ENCODE measurements around the gene TRAF6. TPM values are rescaled to one million over a fixed set of nuclear protein-coding genes. Genes with fewer than 3 reads are reported as not detected.
A peak's percentile ranks its signal among the peaks of the same experiment; 100 is the strongest.

TRAF6 gene
- polyA plus RNA-seq, 1 donor (not counting 4 experiments of a cell fraction or from before 2014, with no cell fraction given) = 15.1 TPM

DNA sequence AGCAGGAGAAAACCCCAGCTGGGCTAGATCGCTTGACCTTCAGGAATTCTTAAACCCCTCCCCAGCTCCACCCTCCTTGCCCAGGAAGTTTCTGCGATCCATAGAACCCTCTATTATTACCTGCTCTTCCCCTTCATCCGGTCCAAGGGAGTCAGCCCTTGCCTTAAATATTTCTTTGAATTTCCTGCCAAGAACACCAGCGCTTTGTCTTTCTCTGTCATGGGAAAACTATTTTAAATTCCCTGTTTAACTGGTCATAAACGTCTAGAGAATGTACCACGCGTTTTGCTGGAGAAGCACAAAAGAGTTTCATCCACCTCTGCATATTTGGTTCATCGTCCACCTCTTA lies 496 bp upstream of the TRAF6 start:
- DNase-seq (ENCODE audit: low read depth, low spot score) = no peak
- peak overlapping the region; percentile 91 for H3K27ac ChIP-seq (ENCODE audit: control insufficient read depth, insufficient read depth, low read length)

DNA sequence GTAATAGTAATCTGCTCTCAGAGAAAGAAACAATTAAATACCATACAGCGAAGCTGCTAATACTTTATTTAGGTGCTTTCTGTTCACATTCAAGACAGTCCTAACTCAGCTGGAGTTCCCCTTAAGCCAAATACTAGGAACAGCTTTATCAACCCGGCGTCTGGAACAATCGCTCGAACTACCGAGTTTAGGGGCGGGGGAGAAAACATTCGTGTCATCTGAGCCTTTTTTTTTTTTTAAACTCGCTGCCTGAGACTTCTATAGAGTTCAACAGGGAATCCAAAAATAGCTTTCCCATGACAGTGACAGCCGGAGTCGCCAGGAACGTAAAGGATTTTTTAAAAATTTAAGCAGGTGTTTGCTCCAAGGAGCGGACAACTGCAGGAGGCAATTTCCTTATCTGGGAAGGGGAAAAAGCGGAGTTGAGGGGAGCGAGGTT lies 852 bp downstream of the TRAF6 start:
- peak overlapping the region; percentile 99 for H2AFZ ChIP-seq (ENCODE audit: control insufficient read depth, low read length)
- FAIRE-seq = no peak

More for the DNA sequence above, 496 bp upstream of the TRAF6 start:
- TF ChIP-seq, protein P1, sequence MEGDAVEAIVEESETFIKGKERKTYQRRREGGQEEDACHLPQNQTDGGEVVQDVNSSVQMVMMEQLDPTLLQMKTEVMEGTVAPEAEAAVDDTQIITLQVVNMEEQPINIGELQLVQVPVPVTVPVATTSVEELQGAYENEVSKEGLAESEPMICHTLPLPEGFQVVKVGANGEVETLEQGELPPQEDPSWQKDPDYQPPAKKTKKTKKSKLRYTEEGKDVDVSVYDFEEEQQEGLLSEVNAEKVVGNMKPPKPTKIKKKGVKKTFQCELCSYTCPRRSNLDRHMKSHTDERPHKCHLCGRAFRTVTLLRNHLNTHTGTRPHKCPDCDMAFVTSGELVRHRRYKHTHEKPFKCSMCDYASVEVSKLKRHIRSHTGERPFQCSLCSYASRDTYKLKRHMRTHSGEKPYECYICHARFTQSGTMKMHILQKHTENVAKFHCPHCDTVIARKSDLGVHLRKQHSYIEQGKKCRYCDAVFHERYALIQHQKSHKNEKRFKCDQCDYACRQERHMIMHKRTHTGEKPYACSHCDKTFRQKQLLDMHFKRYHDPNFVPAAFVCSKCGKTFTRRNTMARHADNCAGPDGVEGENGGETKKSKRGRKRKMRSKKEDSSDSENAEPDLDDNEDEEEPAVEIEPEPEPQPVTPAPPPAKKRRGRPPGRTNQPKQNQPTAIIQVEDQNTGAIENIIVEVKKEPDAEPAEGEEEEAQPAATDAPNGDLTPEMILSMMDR (optimal IDR thresholded peaks at IDR 0.05 in 1 of 3, IDR thresholded peaks at IDR 0.05 in 1 of 3, conservative IDR thresholded peaks at IDR 0.05 in 1 of 3; ENCODE audit: extremely low read depth in 1 of 3, insufficient read depth in 2 of 3, low read length in 3 of 3) = no peak
- no peak for TF ChIP-seq EZH2 (IDR thresholded peaks at IDR 0.05; ENCODE audit: low read length)
- no peaks in the 10 kb centered on the region for H3K9me1 ChIP-seq (ENCODE audit: control insufficient read depth, extremely low read depth, insufficient read depth, low read length)
- H3K9ac ChIP-seq (ENCODE audit: control insufficient read depth, extremely low read depth, insufficient read depth, low read length) = peak overlapping the region; percentile 95
- H3K36me3 ChIP-seq (ENCODE audit: control insufficient read depth in 2 of 2, extremely low read depth in 1 of 2, insufficient read depth in 2 of 2, low read length in 2 of 2) = no peaks in the 10 kb centered on the region
- H3K4me1 ChIP-seq (ENCODE audit: control insufficient read depth, extremely low read depth, insufficient read depth, low read length) = peaks cover 15% of the 10 kb centered on the region
- H3K79me2 ChIP-seq (ENCODE audit: control insufficient read depth, insufficient read depth, low read length) = peaks cover 37% of the 10 kb centered on the region
- peak overlapping the region; percentile 75 for H3K4me2 ChIP-seq (ENCODE audit: control insufficient read depth, extremely low read depth, insufficient read depth, low read depth, low read length)
- no peaks in the 10 kb centered on the region for H4K20me1 ChIP-seq (ENCODE audit: control insufficient read depth, extremely low read depth, insufficient read depth, low read length)
- H3K4me3 ChIP-seq (ENCODE audit: control insufficient read depth in 2 of 3, extremely low read depth in 1 of 3, insufficient read depth in 2 of 3, low read depth in 1 of 3, low read length in 3 of 3) = peak overlapping the region; percentile 92 to 96 (median 95)
- H3K9me3 ChIP-seq (ENCODE audit: control insufficient read depth, low read depth, low read length) = peaks cover 1% of the 10 kb centered on the region
- dilution Hi-C loops (cut with MboI; ENCODE audit: extremely low pct_ligation_motif_present, low sequenced_read_pairs) = no loop called here
- peak overlapping the region; percentile 98 for H2AFZ ChIP-seq (ENCODE audit: control insufficient read depth, low read length)
- no peaks in the 10 kb centered on the region for H3K27me3 ChIP-seq (ENCODE audit: control insufficient read depth, extremely low read depth, insufficient read depth, low read length)
- FAIRE-seq = no peak

More for the DNA sequence above, 852 bp downstream of the TRAF6 start:
- peak overlapping the region; percentile 80 for H3K4me2 ChIP-seq (ENCODE audit: control insufficient read depth, extremely low read depth, insufficient read depth, low read depth, low read length)
- H3K4me1 ChIP-seq (ENCODE audit: control insufficient read depth, extremely low read depth, insufficient read depth, low read length) = peaks cover 15% of the 10 kb centered on the region
- H3K36me3 ChIP-seq (ENCODE audit: control insufficient read depth in 2 of 2, extremely low read depth in 1 of 2, insufficient read depth in 2 of 2, low read length in 2 of 2) = no peaks in the 10 kb centered on the region
- DNase-seq (ENCODE audit: low read depth, low spot score) = no peak
- peak overlapping the region; percentile 92 to 96 (median 95) for H3K4me3 ChIP-seq (ENCODE audit: control insufficient read depth in 2 of 3, extremely low read depth in 1 of 3, insufficient read depth in 2 of 3, low read depth in 1 of 3, low read length in 3 of 3)
- peaks cover 50% of the 10 kb centered on the region for H3K79me2 ChIP-seq (ENCODE audit: control insufficient read depth, insufficient read depth, low read length)
- H3K9me1 ChIP-seq (ENCODE audit: control insufficient read depth, extremely low read depth, insufficient read depth, low read length) = no peaks in the 10 kb centered on the region
- no peak for TF ChIP-seq EZH2 (IDR thresholded peaks at IDR 0.05; ENCODE audit: low read length)
- TF ChIP-seq, protein P1 (optimal IDR thresholded peaks at IDR 0.05 in 1 of 3, IDR thresholded peaks at IDR 0.05 in 1 of 3, conservative IDR thresholded peaks at IDR 0.05 in 1 of 3; ENCODE audit: extremely low read depth in 1 of 3, insufficient read depth in 2 of 3, low read length in 3 of 3) = no peak
- peak overlapping the region; percentile 91 for H3K27ac ChIP-seq (ENCODE audit: control insufficient read depth, insufficient read depth, low read length)
- dilution Hi-C loops (cut with MboI; ENCODE audit: extremely low pct_ligation_motif_present, low sequenced_read_pairs) = no loop called here
- H3K27me3 ChIP-seq (ENCODE audit: control insufficient read depth, extremely low read depth, insufficient read depth, low read length) = no peaks in the 10 kb centered on the region
- no peaks in the 10 kb centered on the region for H3K9me3 ChIP-seq (ENCODE audit: control insufficient read depth, low read depth, low read length)
- peak overlapping the region; percentile 95 for H3K9ac ChIP-seq (ENCODE audit: control insufficient read depth, extremely low read depth, insufficient read depth, low read length)
- H4K20me1 ChIP-seq (ENCODE audit: control insufficient read depth, extremely low read depth, insufficient read depth, low read length) = no peaks in the 10 kb centered on the region

All from keratinocyte (primary cell).